GM08714 (cell line): ENCODE results near the gene PYY.
"Not testable (repeated sequence)": the region's sequence is repeated elsewhere in the genome, so short reads cannot be mapped to it uniquely, and the experiment has no call there.

Source experiments
- H3K4me3 ChIP-seq: fragments of 200-500 bp; sonication (Bioruptor generic); 2 replicates; pipeline ENCODE4 v1.5.1; 2014; ENCODE audit warnings: mild to moderate bottlenecking, low read length, inconsistent platforms
- ZNF274 ChIP-seq: IDR thresholded peaks from 2 replicates; pipeline ENCODE4 v1.6.1; 2012; ENCODE audit warnings: mild to moderate bottlenecking, low read depth, low read length

PYY gene

DNA sequence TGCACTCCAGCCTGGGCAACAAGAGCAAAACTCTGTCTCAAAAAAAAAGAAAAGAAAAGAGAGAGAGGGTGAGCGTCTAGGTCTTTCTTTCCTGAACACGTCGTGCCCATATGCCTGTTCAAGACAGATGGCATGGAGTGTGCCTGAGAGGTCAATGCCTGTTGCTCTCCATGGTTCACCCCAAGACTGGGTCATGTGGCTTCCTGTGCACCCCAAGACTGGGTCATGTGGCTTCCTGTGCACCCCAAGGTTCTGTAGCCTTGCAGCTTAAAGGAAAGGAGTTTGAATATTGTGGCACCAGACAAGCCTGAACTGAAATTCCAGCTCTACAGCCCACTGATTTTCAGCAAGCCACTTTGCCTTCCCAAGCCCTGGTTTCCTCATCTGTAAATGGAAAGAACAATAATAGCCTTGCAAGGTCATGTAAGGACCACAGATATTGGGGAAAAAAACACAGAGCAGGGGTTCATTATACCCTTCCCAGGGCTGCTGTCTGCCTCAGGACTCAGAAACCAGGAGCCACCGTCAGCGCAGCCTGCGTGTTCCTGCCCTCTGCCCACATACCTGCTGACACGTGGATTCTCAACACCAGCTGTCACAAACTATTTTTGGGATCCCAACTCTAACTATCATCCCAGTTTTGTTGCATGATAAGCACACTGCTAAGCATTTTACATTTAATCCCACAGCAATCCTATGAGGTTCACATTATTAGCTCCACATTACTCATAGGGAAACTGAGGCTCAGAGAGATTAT is 32.7 kb upstream of the PYY start:
- TF ChIP-seq ZNF274: no peak
- H3K4me3 ChIP-seq: no peak overlapping the region

GRCh38 chr17:43984521-43984920 is 30.8 kb upstream of the PYY start:
- H3K4me3 ChIP-seq: no peak overlapping the region
- TF ChIP-seq ZNF274: no peak

GRCh38 chr17:43983515-43984411 is 30.0 kb upstream of the PYY start:
- TF ChIP-seq ZNF274: no peak
- no peak overlapping the region for H3K4me3 ChIP-seq

- no peak for TF ChIP-seq ZNF274
- no peak overlapping the region for H3K4me3 ChIP-seq
Measured at GRCh38 chr17:43983196-43983514, 29.4 kb upstream of the PYY start.

DNA sequence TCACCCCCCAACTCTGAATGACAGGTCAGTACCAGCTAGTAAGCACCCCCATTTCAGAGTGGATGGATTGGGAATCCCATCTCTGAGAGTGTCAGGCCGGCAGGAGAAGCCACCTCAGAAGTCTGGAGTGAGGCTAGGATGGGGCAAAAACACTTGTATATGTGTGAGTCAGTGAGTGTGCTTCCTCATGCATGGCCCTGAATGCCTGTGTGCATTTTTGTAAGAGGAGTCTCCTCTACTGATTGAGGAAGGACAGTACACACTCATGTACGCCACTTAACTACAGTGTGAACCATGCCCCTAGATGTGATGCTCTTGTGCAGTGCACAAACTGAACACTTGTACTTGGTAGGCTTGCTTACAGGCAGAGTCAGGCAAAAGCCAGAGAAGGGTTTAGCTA is 28.4 kb upstream of the PYY start:
- no peak overlapping the region for H3K4me3 ChIP-seq
- TF ChIP-seq ZNF274: no peak

DNA sequence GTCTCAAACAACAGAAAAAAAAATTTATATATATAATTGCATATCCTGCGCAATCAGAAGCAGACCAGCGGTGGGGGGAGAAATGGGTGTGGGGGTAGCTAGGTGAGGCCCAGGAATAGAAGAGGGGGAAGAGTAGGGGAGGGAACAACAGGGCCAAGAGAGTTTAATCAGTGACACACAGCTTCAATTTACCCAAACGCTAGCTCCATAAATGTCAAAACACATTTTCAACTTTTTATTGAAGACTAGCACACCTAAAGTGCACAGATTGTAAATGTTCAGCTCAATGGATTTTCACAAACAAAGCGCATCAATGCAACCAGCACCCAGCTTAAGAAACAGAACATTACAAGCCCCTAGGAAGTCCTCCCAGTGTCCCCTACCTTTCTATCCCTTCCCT is 25.9 kb upstream of the PYY start:
- H3K4me3 ChIP-seq: no peak overlapping the region
- TF ChIP-seq ZNF274: no peak

- no peak overlapping the region for H3K4me3 ChIP-seq
- no peak for TF ChIP-seq ZNF274
Measured at GRCh38 chr17:43979011-43979410, 25.3 kb upstream of the PYY start.

DNA sequence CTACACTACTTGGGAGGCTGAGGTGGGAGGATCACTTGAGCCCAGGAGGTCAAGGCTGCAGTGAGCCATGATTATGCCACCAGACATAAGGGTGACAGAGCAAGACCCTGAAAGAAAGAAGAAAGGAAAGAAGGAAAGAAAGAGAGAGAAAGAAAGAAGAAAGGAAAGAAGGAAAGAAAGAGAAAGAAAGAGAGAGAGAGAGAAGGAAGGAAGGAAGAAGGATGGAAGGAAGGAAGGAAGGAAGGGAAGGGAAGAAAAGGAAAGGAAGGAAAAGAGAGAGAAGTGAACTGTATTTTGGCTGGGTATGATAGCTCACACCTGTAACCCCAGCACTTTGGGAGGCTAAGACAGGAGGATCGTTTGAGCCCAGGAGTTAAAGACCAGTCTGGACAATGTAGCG is 24.3 kb upstream of the PYY start:
- no peak overlapping the region for H3K4me3 ChIP-seq
- no peak for TF ChIP-seq ZNF274

DNA sequence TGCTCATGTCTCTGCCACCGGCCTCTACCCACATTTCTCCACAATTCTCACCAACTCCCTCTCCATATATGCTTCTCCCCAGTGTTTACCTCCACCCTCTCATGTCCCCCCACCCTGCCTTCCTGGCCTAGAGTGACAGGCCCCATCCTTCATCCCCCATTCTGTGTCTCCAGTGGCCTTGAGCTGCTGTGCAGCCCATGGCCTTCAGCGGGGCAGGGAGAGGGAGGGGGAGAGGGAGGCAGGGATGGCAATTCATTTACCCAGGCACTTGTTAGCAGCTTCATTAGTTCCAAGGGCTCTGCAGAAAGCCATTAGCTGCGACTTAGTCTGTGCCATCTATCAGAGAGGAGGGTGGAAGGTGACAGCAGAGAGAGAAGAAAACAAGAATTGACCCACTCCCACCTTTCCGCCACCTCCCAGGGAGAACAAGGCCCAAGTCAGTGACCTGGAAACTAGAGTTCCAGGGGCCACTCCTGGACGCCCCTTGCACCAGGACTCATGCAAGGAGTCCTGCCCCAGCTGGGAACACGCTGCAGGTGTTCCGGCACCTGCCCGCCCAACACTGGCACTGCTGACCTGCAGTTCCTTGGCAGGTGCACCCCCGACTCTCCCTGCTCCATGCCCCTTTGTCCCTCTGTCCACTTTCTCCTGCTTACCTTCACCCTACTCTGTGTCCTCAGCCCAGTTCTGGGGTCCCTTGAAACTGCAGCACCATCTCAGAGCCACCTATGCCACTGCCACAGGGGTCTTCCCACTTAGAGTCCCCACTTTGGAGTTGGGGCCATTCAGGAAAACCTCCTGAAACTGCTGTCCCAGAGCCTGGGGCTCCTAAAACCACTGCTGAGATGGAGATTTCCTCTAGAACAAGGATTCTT is 23.5 kb upstream of the PYY start:
- no peak overlapping the region for H3K4me3 ChIP-seq
- TF ChIP-seq ZNF274: no peak

- no peak overlapping the region for H3K4me3 ChIP-seq
- TF ChIP-seq ZNF274: no peak
Measured at GRCh38 chr17:43975898-43976297, 22.2 kb upstream of the PYY start.

DNA sequence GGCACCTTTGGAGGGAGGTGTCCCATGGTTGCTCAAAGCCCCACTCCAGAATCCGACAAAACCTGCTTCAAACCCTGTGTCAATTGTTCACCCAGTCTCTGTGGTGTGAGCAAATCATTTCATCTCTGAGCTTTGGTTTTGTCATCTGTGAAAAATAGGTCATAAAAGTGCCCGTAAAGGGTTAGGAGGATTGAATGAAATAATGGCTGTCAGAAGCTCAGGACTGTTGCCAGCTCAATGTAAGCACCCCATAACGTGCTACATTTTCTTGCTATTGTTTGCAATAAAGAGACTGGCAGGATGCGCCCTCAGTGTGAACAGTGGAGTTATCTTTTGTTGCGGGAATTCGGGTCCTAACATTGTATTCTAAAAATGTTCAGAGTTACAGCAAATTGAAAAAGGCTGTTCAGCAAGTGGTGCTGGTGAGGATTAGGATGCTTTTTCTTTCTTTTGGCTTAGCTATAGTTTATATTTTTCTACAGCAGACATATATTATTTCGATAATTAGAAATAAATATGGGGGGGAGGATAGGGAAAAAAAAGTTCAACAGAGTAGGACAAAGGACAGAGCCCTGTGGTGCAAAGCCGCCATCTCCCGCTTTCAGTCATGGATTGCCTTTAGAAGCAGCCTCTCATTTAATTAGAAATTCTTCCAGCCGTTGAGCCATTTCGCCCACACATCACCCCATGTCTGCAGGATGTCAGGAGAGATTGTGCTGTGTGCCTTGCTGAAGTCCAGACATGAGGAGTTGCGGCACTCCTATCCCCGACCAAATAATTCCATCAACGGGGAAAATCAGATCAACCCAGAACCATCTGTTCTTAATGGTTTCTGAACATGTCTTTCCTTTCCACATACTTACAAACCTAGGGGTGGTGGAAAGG is 20.9 kb upstream of the PYY start:
- no peak overlapping the region for H3K4me3 ChIP-seq
- TF ChIP-seq ZNF274: no peak

GRCh38 chr17:43972444-43973212 is 18.9 kb upstream of the PYY start:
- H3K4me3 ChIP-seq: not testable (repeated sequence)

DNA sequence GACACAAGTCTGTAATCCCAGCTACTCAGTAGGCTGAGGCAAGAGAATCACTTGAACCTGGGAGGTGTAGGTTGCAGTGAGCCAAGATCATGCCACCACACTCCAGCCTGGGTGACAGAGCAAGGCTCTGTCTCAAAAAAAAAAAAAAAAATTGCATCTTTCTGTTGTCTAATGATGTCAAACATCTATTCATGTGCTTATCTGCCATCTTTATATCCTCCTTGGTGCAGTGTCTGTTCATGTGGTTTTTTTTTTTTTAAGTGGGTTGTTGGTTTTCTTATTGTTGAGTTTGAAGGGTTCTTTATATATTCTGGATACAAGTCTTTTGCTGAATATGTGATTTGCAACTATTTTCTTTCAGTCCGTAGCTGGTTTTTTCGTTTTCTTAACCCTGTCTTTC is 17.7 kb upstream of the PYY start:
- H3K4me3 ChIP-seq: not testable (repeated sequence)
